Stomach (tissue), 9 donors: Measurements from ENCODE around the gene GALNT17. TPM values are rescaled to one million over a fixed set of nuclear protein-coding genes. Genes with fewer than 3 reads are reported as not detected.

Source experiments
- DNase-seq, 2 donors: peaks; one replicate each; pipeline versions ENCODE4 v3.0.0 to v3.0.0-alpha.2; 2013 to 2019
- H3K27ac ChIP-seq, 5 donors: fragments of 200-600 bp in 4 of 5; sonication (generic) in 4 of 5; one replicate each; pipeline ENCODE4 v1.5.1; 2013 to 2019; ENCODE audit warnings: mild to moderate bottlenecking in 1 of 5, moderate library complexity in 1 of 5
- H3K27me3 ChIP-seq, 3 donors: fragments of 200-600 bp; sonication (generic); one replicate each; pipeline ENCODE4 v1.5.1; 2017 to 2019; ENCODE audit warnings: mixed run types in 1 of 3
- H3K36me3 ChIP-seq, 4 donors: fragments of 200-600 bp; sonication (generic); 1 replicate in 3 of 4; 2 replicates in 1 of 4; pipeline ENCODE4 v1.5.1; 2016 to 2019
- H3K4me1 ChIP-seq, 4 donors: fragments of 200-600 bp; sonication (generic); one replicate each; pipeline ENCODE4 v1.5.1; 2016 to 2019
- H3K4me3 ChIP-seq, 4 donors: fragments of 200-600 bp; sonication (generic) in 3 of 4; one replicate each; pipeline ENCODE4 v1.5.1; 2016 to 2019; ENCODE audit warnings: mild to moderate bottlenecking in 1 of 4
- H3K9me3 ChIP-seq, 4 donors: fragments of 200-600 bp; sonication (generic); one replicate each; pipeline ENCODE4 v1.5.1; 2016 to 2019
- EP300 ChIP-seq: sonication (generic); formaldehyde crosslinking; IDR thresholded peaks from one replicate; pipeline ENCODE4 v1.6.1; 2017; ENCODE audit warnings: antibody characterized with exemption
- POLR2A ChIP-seq, 4 donors: fragments of 450-650 bp; IDR thresholded peaks; one replicate each; pipeline ENCODE4 v1.6.1; 2016; ENCODE audit warnings: antibody characterized with exemption in 4 of 4, control low read depth in 2 of 4, mild to moderate bottlenecking in 1 of 4, moderate library complexity in 1 of 4
- POLR2AphosphoS5 ChIP-seq, 3 donors: sonication (generic); formaldehyde crosslinking; IDR thresholded peaks; one replicate each; pipeline ENCODE4 v1.6.1; 2016; ENCODE audit warnings: antibody characterized with exemption in 3 of 3
- WGBS, 5 donors: extraction: QIAGEN DNeasy Blood & Tissue Kit in 3 of 5; methylation state at CpG; one replicate each; pipeline versions ENCODE4 v1.1.5 to v1.1.7; 2013 to 2018; 5-methylcytosine and 5-hydroxymethylcytosine counted together
- intact Hi-C: fragments of 100-400 bp; cut with DNase I; formaldehyde crosslinking; loops from one replicate; pipeline ENCODE4 v1.15.1; 2023; ENCODE audit warnings: low total_unique reads
- polyA plus RNA-seq, 3 donors: library from polyadenylated mRNA; stranded (reverse); fragments of 200-250 nt; gene quantifications; one replicate each; pipeline ENCODE4 v1.2.3, GENCODE V29; 2013
- total RNA-seq, 5 donors: library from RNA; depleted of rRNA; stranded (reverse); fragments of >200 nt; gene quantifications; one replicate each; pipeline versions ENCODE4 v1.1.0 to v1.2.3, GENCODE V29; 2014 to 2016
- TF ChIP-seq, protein P1 (sequence below), 7 experiments: fragments of 450-650 bp in 4 of 7; fragments of 200-600 bp in 3 of 7; sonication (generic) in 3 of 7; IDR thresholded peaks; one replicate each; pipeline ENCODE4 v1.5.1; 2016 to 2019; ENCODE audit warnings: antibody characterized with exemption in 7 of 7, control low read depth in 2 of 7, mild to moderate bottlenecking in 1 of 7
- donor health status: healthy with polysubstance abuse.
- donor health status: Bipolar disorder and iron deficiency.
- donor health status: healthy.

Gene GALNT17
- total and polyA plus RNA-seq, 8 donors: 0.76 to 12.5 (median 1.6) TPM; not detected in 1

- peaks cover 8 to 36% (median 22%) of the 10 kb centered on the region in 3 donors for H3K27me3 ChIP-seq
- H3K4me1 ChIP-seq: peaks cover 0 to 24% (median 9%) of the 10 kb centered on the region in 4 donors
- WGBS, 5 donors: 34 to 53% (median 41%) methylated on average over 4 of the region's 4 CpGs
- no peaks in the 10 kb centered on the region for H3K36me3 ChIP-seq
- TF ChIP-seq EP300 (no peak), POLR2AphosphoS5 (IDR thresholded peaks at IDR 0.05) (no peak)
- H3K27ac ChIP-seq: no peak overlapping the region
- no peak overlapping the region for H3K4me3 ChIP-seq
- no peak for DNase-seq
- H3K9me3 ChIP-seq: peaks cover 0 to 30% (median 0%) of the 10 kb centered on the region in 4 donors
- intact Hi-C loops: no loop called here
Observed at GRCh38 chr7:71135663-71136062, 3.7 kb downstream of the GALNT17 start.

- DNase-seq: no peak
- H3K27ac ChIP-seq: no peak overlapping the region
- WGBS, 5 donors: 91 to 97% (median 95%) methylated on average over 7 of the region's 7 CpGs
- no peak overlapping the region for H3K4me3 ChIP-seq
- intact Hi-C loops: no loop called here
- no peaks in the 10 kb centered on the region for H3K36me3 ChIP-seq
- no peak for TF ChIP-seq EP300
- no peak for TF ChIP-seq POLR2A (IDR thresholded peaks at IDR 0.05)
- TF ChIP-seq, protein P1, sequence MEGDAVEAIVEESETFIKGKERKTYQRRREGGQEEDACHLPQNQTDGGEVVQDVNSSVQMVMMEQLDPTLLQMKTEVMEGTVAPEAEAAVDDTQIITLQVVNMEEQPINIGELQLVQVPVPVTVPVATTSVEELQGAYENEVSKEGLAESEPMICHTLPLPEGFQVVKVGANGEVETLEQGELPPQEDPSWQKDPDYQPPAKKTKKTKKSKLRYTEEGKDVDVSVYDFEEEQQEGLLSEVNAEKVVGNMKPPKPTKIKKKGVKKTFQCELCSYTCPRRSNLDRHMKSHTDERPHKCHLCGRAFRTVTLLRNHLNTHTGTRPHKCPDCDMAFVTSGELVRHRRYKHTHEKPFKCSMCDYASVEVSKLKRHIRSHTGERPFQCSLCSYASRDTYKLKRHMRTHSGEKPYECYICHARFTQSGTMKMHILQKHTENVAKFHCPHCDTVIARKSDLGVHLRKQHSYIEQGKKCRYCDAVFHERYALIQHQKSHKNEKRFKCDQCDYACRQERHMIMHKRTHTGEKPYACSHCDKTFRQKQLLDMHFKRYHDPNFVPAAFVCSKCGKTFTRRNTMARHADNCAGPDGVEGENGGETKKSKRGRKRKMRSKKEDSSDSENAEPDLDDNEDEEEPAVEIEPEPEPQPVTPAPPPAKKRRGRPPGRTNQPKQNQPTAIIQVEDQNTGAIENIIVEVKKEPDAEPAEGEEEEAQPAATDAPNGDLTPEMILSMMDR (IDR thresholded peaks at IDR 0.05): no peak
- TF ChIP-seq POLR2AphosphoS5 (IDR thresholded peaks at IDR 0.05): no peak
- H3K9me3 ChIP-seq: peaks cover 0 to 15% (median 0%) of the 10 kb centered on the region in 4 donors
- peaks cover 0 to 19% (median 6%) of the 10 kb centered on the region in 3 donors for H3K27me3 ChIP-seq
- peaks cover 0 to 6% (median 2%) of the 10 kb centered on the region in 4 donors for H3K4me1 ChIP-seq
Observed at GRCh38 chr7:71137479-71137878, 5.5 kb downstream of the GALNT17 start.

DNA sequence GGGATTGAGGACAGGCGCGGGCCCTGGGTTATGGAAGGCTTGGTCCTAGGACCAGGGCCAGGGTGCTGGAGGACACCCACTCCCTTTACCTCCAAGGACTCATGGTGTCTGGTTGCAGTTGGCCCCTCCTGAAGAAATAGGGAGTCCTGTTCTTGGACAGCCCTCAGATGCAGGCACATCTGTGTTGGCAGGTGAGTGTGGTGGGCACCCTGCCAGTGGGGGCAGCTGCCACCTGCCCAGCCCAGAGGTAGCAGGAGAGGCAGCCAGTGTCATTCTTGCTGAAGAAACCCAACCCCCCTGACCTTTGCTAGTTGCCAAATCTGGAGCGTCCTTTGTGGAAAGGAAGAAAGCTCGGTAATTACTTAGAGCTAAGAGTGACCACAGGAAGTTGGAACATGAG, 8.3 kb downstream of the GALNT17 start:
- no peak for TF ChIP-seq POLR2AphosphoS5 (IDR thresholded peaks at IDR 0.05)
- TF ChIP-seq, protein P1 (IDR thresholded peaks at IDR 0.05): no peak
- TF ChIP-seq POLR2A (IDR thresholded peaks at IDR 0.05): no peak
- no peak for TF ChIP-seq EP300
- peaks cover 0 to 24% (median 6%) of the 10 kb centered on the region in 4 donors for H3K9me3 ChIP-seq
- no peak for DNase-seq
- no peak overlapping the region for H3K27ac ChIP-seq
- no peaks in the 10 kb centered on the region for H3K4me1 ChIP-seq
- intact Hi-C loops: no loop called here
- H3K27me3 ChIP-seq: no peaks in the 10 kb centered on the region
- no peaks in the 10 kb centered on the region for H3K36me3 ChIP-seq
- H3K4me3 ChIP-seq: no peak overlapping the region
- WGBS, 5 donors: 72 to 96% (median 76%) methylated on average over 4 of the region's 4 CpGs

DNA sequence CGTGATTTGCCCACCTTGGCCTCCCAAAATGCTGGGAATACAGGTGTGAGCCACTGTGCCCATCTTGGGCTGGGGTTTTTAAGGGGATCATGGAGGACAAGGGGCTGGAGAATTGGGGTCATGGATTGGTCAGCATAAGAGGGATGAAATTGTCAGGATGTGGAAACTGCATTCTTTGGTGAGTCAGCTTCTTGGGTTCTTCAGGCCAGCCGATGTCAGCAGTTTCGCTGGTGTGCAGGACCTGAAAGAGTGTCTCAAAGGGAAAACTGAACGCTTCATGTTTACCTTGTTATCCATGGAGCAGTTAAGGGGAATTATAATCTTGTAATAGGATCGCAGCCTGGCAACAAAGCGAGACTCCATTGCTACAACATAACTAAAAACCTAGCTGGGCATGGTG, 13.0 kb downstream of the GALNT17 start:
- no peak for DNase-seq
- no peak overlapping the region for H3K27ac ChIP-seq
- no peaks in the 10 kb centered on the region for H3K36me3 ChIP-seq
- intact Hi-C loops: no loop called here
- 72 to 80% (median 75%) methylated on average over 6 of the region's 6 CpGs for WGBS, 5 donors
- TF ChIP-seq, protein P1 (IDR thresholded peaks at IDR 0.05): no peak
- TF ChIP-seq POLR2AphosphoS5 (IDR thresholded peaks at IDR 0.05) (no peak), POLR2A (IDR thresholded peaks at IDR 0.05) (no peak), EP300 (no peak)
- H3K9me3 ChIP-seq: peaks cover 0 to 32% (median 18%) of the 10 kb centered on the region in 4 donors
- no peak overlapping the region for H3K4me3 ChIP-seq
- H3K27me3 ChIP-seq: no peaks in the 10 kb centered on the region
- H3K4me1 ChIP-seq: no peaks in the 10 kb centered on the region
